T-helper 1 cell (primary cell): ENCODE results near the gene YJU2.
A peak's percentile ranks its signal among the peaks of the same experiment; 100 is the strongest.
"Not testable (repeated sequence)": the region's sequence is repeated elsewhere in the genome, so short reads cannot be mapped to it uniquely, and the experiment has no call there.

Experiments used
- DNase-seq, 5 donors: peaks; one replicate each; pipeline ENCODE4 v3.0.0-alpha.2; 2012 to 2020
- total RNA-seq, 4 donors: gene quantifications; one replicate each; lab custom pipeline; 2026; lab: John Stamatoyannopoulos, UW

Gene YJU2
- total RNA-seq = 36.7 to 41.8 (median 39.6) reads per million in 4 donors

- peak; percentile 97 to 99 (median 99) for DNase-seq
Observed at GRCh38 chr19:4246767-4247593, at the start of gene YJU2. TSS of gene YJU2 (plus strand) at chr19:4247080. CDS start at chr19:4247147, 67 bp downstream.

- DNase-seq = no peak
Observed at GRCh38 chr19:4197228-4197624, 49.7 kb upstream of the YJU2 start.

- no peak for DNase-seq
Observed at GRCh38 chr19:4197625-4198466, 49.0 kb upstream of the YJU2 start.

GRCh38 chr19:4198467-4199126 is 48.3 kb upstream of the YJU2 start:
- no peak for DNase-seq

GRCh38 chr19:4199699-4200293 is 47.1 kb upstream of the YJU2 start:
- no peak for DNase-seq

GRCh38 chr19:4200940-4201542 is 45.8 kb upstream of the YJU2 start:
- no peak for DNase-seq

GRCh38 chr19:4201798-4202197 is 45.1 kb upstream of the YJU2 start:
- no peak for DNase-seq

- DNase-seq = no peak
Observed at GRCh38 chr19:4206818-4207484, 39.9 kb upstream of the YJU2 start.

GRCh38 chr19:4208385-4209094 is 38.3 kb upstream of the YJU2 start:
- DNase-seq = no peak

GRCh38 chr19:4210166-4210731 is 36.6 kb upstream of the YJU2 start:
- DNase-seq = no peak

- no peak for DNase-seq
Observed at GRCh38 chr19:4213116-4213515, 33.8 kb upstream of the YJU2 start.

GRCh38 chr19:4215807-4216206 is 31.1 kb upstream of the YJU2 start:
- no peak for DNase-seq

- DNase-seq = no peak
Observed at GRCh38 chr19:4216846-4217245, 30.0 kb upstream of the YJU2 start.

- no peak for DNase-seq
Observed at GRCh38 chr19:4217429-4218264, 29.2 kb upstream of the YJU2 start.

GRCh38 chr19:4218523-4218922 is 28.4 kb upstream of the YJU2 start:
- DNase-seq = not testable (repeated sequence)

GRCh38 chr19:4220188-4220587 is 26.7 kb upstream of the YJU2 start:
- DNase-seq = no peak

- no peak for DNase-seq
Observed at GRCh38 chr19:4224470-4224869, 22.4 kb upstream of the YJU2 start.

GRCh38 chr19:4225885-4226284 is 21.0 kb upstream of the YJU2 start:
- DNase-seq = no peak

GRCh38 chr19:4227771-4228170 is 19.1 kb upstream of the YJU2 start:
- no peak for DNase-seq

- DNase-seq = no peak
Observed at GRCh38 chr19:4228765-4229178, 18.1 kb upstream of the YJU2 start.
